Femur (tissue), 1 donor: ENCODE measurements around the gene PGLYRP3.
"Not testable (repeated sequence)": the region's sequence is repeated elsewhere in the genome, so short reads cannot be mapped to it uniquely, and the experiment has no call there.

Experiments used
- DNase-seq: peaks from one replicate; pipeline ENCODE4 v3.0.0-alpha.2; 2017

Gene PGLYRP3

GRCh38 chr1:153348511-153349362 lies 36.0 kb upstream of the PGLYRP3 start, which contains the start of gene PGLYRP4:
TSS of gene PGLYRP4 (minus strand) at chr1:153348841. CDS start at chr1:153347932, 909 bp downstream.
- no peak for DNase-seq

DNA sequence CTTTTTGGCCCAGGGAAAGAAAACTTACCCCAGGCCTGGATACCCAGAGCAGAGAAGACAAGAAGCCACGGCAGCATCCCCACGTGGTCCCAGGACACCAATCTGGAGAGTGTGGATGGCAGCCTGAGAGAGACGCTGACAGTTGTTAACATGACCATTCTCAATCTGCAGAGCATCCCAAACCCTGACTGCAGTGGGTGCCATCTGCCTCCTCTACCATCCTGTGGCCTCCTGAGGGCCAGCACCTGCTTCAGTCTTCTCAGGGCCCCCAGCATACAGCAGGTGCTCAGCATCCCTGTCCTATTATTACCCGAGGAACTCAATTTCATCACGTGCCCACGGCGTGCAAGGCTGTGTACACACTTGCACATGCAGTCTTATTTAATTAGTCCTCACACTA lies 35.1 kb upstream of the PGLYRP3 start:
- DNase-seq, result no peak

GRCh38 chr1:153347049-153347448 lies 34.3 kb upstream of the PGLYRP3 start:
- DNase-seq, result not testable (repeated sequence)

DNA sequence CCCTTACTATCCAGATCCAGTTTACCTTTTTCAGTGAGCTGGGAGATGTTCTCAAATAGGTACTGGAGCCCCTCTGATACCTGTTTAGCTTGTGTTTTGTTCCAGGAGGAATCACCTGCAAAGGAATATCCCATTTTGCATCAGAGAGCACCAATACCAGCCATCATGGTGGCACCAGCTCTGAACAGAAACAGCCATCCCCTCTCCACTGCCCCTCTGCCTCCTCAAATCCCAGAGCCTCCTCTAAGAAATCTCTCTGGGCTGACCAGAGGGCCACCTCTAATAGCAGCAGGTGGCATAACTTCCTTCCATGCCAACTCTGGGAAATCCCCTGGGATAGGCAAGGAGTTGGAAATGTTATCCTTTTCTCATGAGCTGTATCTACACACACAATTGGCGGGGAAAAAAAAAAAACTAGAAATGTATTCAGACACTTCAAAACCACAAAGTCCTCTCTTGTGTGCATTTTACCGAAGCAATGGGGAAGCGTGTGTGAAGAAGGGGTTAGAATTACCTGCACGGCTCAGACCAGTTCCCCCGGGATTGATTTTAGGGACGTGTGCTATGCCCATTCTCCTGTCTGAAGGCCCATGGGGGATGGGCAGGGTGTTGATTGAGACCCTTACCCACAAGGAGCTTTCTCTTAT lies 33.4 kb upstream of the PGLYRP3 start:
- no peak for DNase-seq

- DNase-seq, result no peak
Observed at GRCh38 chr1:153345187-153346076, 32.7 kb upstream of the PGLYRP3 start.

- no peak for DNase-seq
Observed at GRCh38 chr1:153344718-153345025, 31.9 kb upstream of the PGLYRP3 start.

- DNase-seq, result no peak
Observed at GRCh38 chr1:153343811-153344717, 31.3 kb upstream of the PGLYRP3 start.

DNA sequence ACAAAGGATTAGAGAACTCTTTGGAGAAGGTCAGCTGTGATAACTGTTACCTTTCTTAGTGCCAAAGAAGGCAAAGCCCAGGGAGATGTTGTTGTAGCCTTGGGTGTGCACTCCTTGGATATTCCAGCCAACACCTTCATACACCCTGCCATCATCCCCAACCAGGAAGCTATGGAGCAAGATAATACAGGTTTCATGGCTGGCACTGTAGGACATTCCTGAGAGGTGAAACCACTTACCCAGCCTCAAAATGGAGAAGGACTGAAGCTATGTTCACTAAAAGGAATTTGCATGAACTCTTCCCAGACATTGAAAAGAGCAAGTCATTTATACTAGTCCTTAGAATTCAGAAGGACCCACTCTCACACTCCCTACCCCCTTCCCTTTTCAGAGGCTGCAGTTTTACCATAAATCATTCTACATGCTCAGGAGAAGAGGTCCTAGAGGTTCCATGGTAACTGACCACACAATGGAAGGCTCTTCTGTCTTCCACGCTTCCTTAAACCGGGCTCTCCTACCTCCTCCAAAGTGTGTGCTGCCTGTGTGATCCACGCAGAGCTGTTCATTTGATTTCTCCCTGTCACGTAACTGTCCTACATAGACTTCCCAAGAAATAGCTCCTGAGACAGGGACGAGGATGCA lies 30.4 kb upstream of the PGLYRP3 start:
- no peak for DNase-seq

DNA sequence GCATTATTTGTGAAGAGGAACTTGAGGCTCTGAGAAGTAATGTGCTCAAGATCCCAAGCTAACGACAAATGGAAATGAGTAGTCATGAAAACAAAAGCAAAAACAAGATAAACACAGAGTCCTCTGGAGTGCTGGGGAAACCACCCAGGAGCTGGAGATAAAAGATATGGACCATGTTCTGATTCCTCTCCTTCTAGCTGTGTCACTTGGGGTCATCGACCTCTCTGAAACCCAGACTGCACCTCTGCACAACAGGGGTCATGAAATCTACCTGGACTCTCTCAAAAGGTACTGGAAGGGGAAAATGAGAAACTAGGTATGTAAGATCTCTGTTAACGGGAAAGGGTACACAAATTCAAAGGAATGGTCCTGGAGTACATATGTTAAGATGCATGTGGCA lies 29.4 kb upstream of the PGLYRP3 start:
- no peak for DNase-seq

DNA sequence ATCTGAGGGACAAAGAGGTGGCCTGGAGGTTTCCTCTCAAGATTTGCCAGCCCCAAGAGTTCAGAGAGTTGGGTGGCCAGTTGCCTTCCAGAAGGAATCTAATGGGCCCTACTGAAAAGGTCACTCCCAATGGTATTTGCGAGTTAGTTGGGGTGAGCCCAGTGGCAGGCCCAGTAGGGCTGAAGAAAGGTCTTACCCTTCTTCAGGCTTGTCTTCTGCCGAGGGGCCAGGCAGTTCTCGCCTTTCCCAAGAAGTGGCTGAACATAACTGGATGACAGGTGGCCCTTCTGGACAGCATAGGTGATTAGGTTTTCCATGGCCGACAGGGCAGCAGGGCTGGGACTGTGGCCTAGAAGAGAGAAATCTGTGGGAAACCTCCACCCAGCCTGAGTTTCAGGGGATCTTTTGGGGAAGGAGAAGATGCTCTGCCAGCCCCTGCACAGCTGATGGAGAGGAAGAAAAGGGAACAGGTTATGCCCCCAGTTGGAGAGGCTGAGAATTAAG lies 28.7 kb upstream of the PGLYRP3 start:
- DNase-seq, result no peak

- DNase-seq, result no peak
Observed at GRCh38 chr1:153340356-153340755, 27.6 kb upstream of the PGLYRP3 start.

GRCh38 chr1:153339802-153340201 lies 27.1 kb upstream of the PGLYRP3 start:
- DNase-seq, result no peak

DNA sequence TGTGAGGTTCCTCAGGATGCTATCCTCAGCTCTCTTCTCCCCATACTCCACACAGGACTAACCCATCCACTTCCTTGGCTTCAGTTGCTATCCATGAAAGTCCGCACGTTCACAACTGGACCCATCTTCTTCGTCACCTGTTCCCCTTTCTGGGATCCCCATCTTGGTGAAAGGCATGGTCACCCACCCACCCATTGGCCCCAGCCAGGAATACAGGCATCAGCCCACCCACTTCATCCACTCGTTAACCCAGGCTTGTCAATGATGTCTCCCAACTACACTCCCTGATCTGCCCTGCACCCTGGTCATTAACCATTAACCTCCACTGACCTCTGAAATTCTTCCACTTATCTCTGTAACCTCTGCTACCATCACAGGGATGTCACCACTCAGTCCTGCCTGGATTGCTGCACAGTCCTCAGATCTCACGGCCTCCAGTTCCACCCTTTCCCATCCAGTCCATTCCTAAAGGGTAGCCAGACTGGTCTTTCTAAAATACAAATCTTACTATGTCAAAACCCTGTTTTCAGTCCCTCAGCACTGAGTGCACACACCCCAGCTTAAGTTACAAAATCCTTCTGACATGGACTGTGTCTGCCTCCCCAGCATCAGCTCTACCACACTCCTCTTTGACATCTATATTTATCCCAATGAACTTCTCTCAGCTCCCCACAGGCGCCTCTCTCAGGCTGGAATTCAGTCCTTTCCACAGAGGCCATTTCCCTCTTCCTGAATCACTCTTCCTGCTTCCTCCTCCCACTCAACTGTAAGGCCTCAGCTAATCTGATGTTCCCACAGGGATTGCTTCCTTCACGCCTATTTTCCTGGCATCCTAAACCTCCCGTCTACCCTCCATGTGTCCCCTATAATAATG lies 25.5 kb upstream of the PGLYRP3 start:
- DNase-seq, result no peak

DNA sequence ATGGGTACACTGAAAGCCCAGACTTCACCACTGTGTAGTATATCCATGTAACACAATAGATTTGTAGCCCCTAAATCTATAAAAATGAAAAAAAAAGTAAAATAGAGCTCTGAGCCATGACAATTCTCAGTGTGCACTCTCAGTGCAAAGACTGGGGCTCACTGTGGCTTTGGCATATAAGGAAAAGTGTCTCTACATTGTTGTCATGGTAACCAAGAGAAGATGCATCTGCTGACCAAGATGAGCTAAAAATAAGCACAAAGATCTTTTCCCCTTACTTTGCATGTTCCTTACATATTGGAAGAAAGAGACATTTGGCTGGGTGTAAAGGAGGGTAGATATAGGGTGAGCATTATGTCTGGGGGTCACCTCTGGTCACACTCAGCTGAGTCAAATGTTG lies 23.9 kb upstream of the PGLYRP3 start:
- no peak for DNase-seq

- no peak for DNase-seq
Observed at GRCh38 chr1:153333902-153334301, 21.1 kb upstream of the PGLYRP3 start.

- no peak for DNase-seq
Observed at GRCh38 chr1:153324912-153325311, 12.2 kb upstream of the PGLYRP3 start.

GRCh38 chr1:153322568-153322967 lies 9.8 kb upstream of the PGLYRP3 start:
- no peak for DNase-seq

DNA sequence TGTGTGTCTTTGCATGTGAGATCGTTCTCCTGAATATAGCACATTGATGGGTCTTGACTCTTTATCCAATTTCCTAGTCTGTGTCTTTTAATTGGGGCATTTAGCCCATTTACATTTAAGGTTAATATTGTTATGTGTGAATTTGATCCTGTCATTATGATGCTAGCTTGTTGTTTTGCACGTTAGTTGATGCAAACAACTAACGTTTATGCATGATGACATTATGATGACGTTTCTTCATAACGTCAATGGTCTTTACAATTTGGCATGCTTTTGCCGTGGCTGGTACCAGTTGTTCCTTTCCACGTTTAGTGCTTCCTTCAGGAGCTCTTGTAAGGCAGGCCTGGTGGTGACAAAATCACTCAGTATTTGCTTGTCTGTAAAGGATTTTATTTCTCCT lies 5.4 kb upstream of the PGLYRP3 start:
- DNase-seq, result not testable (repeated sequence)

GRCh38 chr1:153316013-153316412 lies 3.3 kb upstream of the PGLYRP3 start:
- not testable (repeated sequence) for DNase-seq

DNA sequence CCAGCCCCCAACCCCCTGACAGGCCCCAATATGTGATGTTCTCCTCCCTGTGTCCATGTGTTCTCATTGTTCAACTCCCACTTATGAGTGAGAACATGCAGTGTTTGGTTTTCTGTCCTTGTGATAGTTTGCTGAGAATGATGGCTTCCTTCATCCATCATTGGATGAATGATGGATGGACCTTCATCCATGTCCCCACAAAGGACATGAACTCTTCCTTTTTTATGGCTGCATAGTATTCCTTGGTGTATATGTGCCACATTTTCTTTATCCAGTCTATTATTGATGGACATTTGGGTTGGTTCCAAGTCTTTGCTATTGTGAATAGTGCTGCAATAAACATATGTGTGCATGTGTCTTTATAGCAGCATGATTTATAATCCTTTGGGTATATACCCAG lies 1.6 kb upstream of the PGLYRP3 start:
- DNase-seq, result not testable (repeated sequence)

DNA sequence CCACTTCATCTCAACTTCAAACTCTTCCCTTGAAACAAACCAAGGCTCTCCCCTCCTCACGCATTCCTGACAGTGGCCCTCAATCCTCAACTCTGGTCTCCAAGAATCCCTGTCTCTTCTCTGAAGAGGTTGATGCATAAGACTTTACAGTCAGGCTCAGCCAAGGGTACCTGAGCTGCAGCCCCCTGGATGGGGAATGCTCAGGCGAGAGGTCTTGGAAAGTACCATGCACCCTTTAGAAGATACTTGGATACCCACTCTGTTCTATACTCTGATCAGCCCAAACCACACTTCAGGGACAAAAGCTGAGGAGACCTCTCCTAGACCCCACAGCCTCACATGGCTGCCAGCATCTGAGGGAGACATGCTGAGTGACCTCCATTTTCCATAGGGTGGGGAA lies 536 bp upstream of the PGLYRP3 start:
- no peak for DNase-seq
